ENCODE measurements around the gene SLC26A1.
"Not testable (repeated sequence)": the region's sequence is repeated elsewhere in the genome, so short reads cannot be mapped to it uniquely, and the experiment has no call there.

Gene SLC26A1

GRCh38 chr4:1001561-1002130 is 8.4 kb upstream of the SLC26A1 start:
- ChIA-PET CTCF (no interaction called here), POLR2A (no interaction called here)
- TF ChIP-seq CTCF (IDR thresholded peaks at IDR 0.05; ENCODE audit: insufficient read depth, low read length, missing control alignments): no peak
- no peak for DNase-seq (ENCODE audit: low read depth, low spot score)
- H3K4me3 ChIP-seq (ENCODE audit: low read depth, low read length): no peak overlapping the region

- ChIA-PET POLR2A (no interaction called here), CTCF (no interaction called here)
- no peak for TF ChIP-seq CTCF (IDR thresholded peaks at IDR 0.05; ENCODE audit: insufficient read depth, low read length, missing control alignments)
These were observed 7.6 kb upstream of the SLC26A1 start for GRCh38 chr4:1000686-1001260.

GRCh38 chr4:999882-1000425 is 6.8 kb upstream of the SLC26A1 start:
- TF ChIP-seq CTCF (IDR thresholded peaks at IDR 0.05; ENCODE audit: insufficient read depth, low read length, missing control alignments): no peak
- ChIA-PET CTCF (no interaction called here), POLR2A (no interaction called here)

More at GRCh38 chr4:1000686-1001260, 7.6 kb upstream of the SLC26A1 start:
- H3K4me3 ChIP-seq (ENCODE audit: low read depth, low read length): no peak overlapping the region
- no peak for DNase-seq (ENCODE audit: low read depth, low spot score)

GRCh38 chr4:999240-999863 is 6.1 kb upstream of the SLC26A1 start:
- ChIA-PET POLR2A (interaction anchor here (1.2 kb wide), 1 partner anchor 12 kb away, joined by 3 read pairs; the partner anchor contains the start of gene IDUA), CTCF (interaction anchor here (1.1 to 2.2 kb wide), 3 partner anchors 10 to 27 kb away, joined by 3 to 8 read pairs (median 4); partner anchors contain the start of gene IDUA)
- not testable (repeated sequence) for H3K4me3 ChIP-seq (ENCODE audit: low read depth, low read length); DNase-seq (ENCODE audit: low read depth, low spot score)

More at GRCh38 chr4:999882-1000425, 6.8 kb upstream of the SLC26A1 start:
- H3K4me3 ChIP-seq (ENCODE audit: low read depth, low read length): no peak overlapping the region
- DNase-seq (ENCODE audit: low read depth, low spot score): no peak

GRCh38 chr4:998096-998691 is 5.0 kb upstream of the SLC26A1 start:
- ChIA-PET POLR2A (interaction anchor here (1.2 kb wide), 1 partner anchor 11 kb away, joined by 3 read pairs; the partner anchor contains the start of gene IDUA), CTCF (interaction anchor here (1.1 to 2.2 kb wide), 4 partner anchors 11 to 256 kb away, joined by 3 to 8 read pairs (median 4); partner anchors contain the start of gene IDUA)
- TF ChIP-seq CTCF (IDR thresholded peaks at IDR 0.05; ENCODE audit: insufficient read depth, low read length, missing control alignments): no peak
- DNase-seq (ENCODE audit: low read depth, low spot score): no peak
- no peak overlapping the region for H3K4me3 ChIP-seq (ENCODE audit: low read depth, low read length)

GRCh38 chr4:997375-998071 is 4.3 kb upstream of the SLC26A1 start:
- CTCF ChIA-PET: interaction anchor here (1.1 to 2.2 kb wide), 2 partner anchors 10 to 255 kb away, joined by 3 to 8 read pairs; partner anchors contain the start of gene IDUA
- no peak for TF ChIP-seq CTCF (IDR thresholded peaks at IDR 0.05; ENCODE audit: insufficient read depth, low read length, missing control alignments)
- DNase-seq (ENCODE audit: low read depth, low spot score): no peak
- POLR2A ChIA-PET: no interaction called here
- H3K4me3 ChIP-seq (ENCODE audit: low read depth, low read length): peak overlapping the region; percentile 12; the same call in 1 of the 2 replicates
